HG03175 (cell line): ENCODE measurements around the gene NEUROD1.

ENCODE experiments used
- ATAC-seq: cut with Tn5 transposase; IDR thresholded peaks from one replicate; pipeline ENCODE4 v1.9.1; 2021; ENCODE audit warnings: mild to moderate bottlenecking, moderate library complexity; ENCODE audit not compliant: unreplicated experiment

The NEUROD1 gene

DNA sequence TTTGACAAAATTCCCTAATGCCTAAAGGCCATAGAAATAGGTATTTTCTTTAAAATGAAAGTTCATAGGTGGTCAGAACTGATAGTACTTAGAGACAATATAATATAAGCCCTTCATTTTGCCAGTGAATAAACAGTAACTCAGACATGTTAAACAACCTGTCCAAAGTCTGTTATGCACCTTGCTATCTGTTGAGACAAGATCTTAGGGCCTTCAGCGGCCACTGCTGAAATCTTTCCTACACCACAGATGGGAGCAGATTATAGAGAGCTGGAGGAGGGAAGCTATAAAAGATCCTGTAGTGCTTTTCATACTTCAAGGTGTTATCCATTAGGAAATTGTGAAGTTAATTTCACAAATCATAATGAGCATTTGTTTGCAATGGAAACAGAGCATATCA lies 37.2 kb downstream of the NEUROD1 start:
- ATAC-seq: no peak

DNA sequence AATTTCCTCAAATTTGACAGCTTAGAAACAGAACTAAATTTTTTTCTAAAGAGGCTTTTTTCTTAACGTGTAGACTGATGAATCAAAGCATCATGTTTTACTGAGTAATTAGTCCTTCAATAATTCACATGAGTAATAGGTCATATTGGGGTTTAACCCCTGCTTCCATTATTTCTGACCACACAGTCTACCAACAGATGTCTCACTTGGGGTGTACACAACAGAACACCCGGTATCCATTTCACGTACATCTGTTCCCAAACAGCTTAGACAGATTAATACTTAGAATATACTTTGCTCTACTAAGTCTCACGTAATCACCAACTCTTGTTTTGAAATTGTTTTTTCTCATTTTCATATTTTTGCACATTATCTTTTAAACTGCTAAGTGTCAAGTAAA lies 38.2 kb downstream of the NEUROD1 start:
- ATAC-seq: no peak

DNA sequence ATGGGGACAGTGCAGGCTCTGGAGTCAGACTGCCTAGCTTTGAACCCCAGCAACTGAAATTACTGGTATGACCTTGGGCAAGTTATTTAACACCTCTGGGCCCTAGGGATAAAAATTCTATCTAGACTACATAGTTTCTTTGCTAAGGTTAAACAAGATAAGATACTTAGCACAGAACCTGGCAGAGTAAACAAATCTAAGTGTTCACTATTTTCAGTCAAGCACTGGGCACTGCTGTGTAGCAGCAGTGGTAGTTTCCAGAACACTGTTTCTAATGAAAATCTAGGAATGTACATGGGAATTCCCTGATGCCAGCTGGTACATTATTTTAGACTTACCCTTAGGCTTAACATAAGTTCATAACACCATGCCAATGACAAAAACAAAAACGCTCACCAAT lies 40.6 kb downstream of the NEUROD1 start:
- ATAC-seq: no peak

DNA sequence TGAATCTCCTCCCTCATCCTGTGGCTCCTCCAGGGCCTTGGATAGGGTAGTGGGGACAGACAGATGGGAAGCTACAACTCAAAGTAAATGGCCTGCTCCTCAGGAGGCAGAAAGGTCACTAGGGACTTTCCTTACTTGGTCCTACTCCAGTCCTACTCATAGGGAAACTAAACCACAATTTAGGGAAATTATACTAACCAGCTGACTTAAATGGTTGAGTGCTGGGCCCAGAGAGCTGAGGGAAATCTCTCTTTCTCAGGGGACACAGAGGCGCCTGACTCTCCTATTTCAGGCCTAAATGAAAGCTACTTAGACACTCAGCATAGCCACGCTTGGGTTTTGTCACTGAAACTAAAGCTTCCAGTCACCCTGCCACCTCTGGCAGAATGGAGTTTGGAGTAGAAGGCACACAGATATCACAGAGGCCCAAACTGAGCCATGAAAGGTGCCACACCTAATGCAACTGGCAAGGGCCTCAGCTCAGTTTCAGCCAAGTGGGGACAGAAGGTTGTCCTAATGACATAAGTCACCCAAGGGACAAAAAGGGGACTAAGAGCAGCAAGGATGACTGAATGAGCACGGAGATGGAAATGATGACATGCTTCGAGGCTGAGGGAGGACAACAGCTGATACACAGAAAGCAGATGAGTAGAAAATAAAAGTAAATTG lies 47.5 kb downstream of the NEUROD1 start:
- ATAC-seq: peak; percentile 59

DNA sequence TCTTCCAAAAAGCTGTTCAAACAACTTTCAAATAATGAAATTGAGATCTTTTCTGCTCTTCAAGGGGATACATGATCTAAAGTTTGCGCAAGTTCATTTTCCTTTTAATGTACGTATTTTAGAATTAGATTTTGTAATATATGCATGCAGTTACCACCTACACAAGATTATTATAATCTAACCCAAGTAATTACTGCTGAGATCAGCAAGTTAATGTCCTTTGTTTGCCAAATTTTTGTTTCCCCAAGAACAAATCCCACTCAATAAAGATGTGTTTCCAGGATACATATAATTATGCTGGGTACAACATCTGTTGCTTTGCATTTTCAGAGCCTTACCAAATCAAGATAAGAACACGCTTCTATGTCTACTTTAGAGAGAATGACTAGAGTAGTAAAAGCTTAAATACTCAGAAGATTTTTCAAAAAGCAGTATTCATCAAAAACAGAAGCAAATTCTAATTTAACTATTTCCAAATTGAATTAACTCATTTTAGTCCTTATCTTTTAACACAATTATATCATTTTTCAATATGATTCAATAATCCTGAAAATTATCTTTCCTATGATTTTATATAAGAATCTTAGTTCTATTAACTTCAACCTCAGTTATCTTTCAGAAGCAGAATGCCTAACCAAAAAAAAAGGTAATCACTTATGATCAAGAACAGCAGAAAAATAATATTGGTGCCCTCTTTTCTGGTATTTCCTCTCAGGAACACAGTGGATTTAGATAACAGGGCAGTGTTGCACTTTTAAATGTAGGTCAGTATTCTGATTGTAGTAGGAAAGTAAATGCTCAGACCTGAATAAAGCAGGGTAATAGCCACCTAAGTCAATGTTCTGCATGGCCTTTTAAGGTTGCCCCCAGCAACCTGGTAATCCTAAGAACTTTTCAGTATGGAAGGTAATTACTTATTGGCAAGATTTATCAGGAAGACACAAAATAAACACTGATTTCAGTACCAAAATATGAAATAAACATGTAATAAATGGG lies 51.4 kb downstream of the NEUROD1 start:
- ATAC-seq: no peak

DNA sequence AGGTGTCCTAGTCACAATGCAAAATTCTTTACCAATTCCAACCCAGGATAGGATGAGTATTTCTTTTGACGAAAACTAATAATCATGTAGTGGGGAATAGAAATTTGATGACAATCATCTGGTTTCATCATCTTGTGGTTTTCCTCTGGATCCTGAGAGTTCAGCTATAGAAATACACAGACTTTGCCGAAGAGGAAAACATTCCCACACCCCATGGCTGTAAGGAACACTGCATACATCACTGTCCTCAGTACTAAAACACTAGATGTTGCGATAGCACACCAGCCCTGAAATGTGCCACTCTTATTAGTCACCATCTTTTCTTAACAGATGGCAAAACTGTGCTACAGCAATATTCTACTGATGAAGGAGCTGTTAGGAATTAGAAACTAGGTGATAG lies 52.8 kb downstream of the NEUROD1 start:
- no peak for ATAC-seq

DNA sequence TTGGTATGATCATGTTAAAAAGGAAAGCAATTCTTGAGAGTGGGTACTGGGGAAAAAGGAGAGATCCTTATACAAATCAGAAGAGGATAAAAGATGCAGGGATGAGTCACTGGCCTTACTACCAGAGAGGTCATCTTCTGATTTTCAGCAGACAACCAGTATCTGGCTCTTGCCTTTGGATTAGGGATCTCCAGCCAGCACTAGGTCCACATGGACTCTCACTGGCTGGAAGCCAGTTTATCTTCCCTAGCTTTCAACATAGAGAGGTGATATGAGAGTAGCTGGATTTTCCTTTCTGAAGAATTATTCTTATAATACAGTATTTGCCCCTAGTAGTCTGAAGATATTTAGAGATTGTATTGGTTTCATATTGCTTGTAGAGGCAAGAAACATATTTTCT lies 53.6 kb downstream of the NEUROD1 start:
- ATAC-seq: no peak
